Parathyroid adenoma (tissue), 2 donors: ENCODE results near the gene ZNF133.

Experiments used
- H2AFZ ChIP-seq: fragments of 300-600 bp; sonication (generic); one replicate; pipeline ENCODE4 v1.7.0; 2017; ENCODE audit warnings: antibody characterized with exemption, mild to moderate bottlenecking
- H3K27ac ChIP-seq: fragments of 300-600 bp; sonication (generic); one replicate; pipeline ENCODE4 v1.7.0; 2017
- H3K27me3 ChIP-seq: fragments of 300-600 bp; sonication (generic); one replicate; pipeline ENCODE4 v1.7.0; 2017; ENCODE audit warnings: low read length; ENCODE audit not compliant: control insufficient read depth, insufficient read depth
- H3K36me3 ChIP-seq: fragments of 300-600 bp; sonication (generic); one replicate; pipeline ENCODE4 v1.7.0; 2017; ENCODE audit warnings: low read length; ENCODE audit not compliant: control insufficient read depth, insufficient read depth
- H3K4me1 ChIP-seq: fragments of 300-600 bp; sonication (generic); one replicate; pipeline ENCODE4 v1.7.0; 2017; ENCODE audit warnings: control low read depth
- H3K4me2 ChIP-seq: fragments of 300-600 bp; sonication (generic); one replicate; pipeline ENCODE4 v1.7.0; 2017; ENCODE audit warnings: low read length
- H3K4me3 ChIP-seq: fragments of 300-600 bp; sonication (generic); one replicate; pipeline ENCODE4 v1.7.0; 2017; ENCODE audit warnings: low read depth, low read length
- H3K79me2 ChIP-seq: fragments of 300-600 bp; sonication (generic); one replicate; pipeline ENCODE4 v1.7.0; 2017; ENCODE audit warnings: control low read depth
- H3K9ac ChIP-seq: fragments of 300-600 bp; sonication (generic); one replicate; pipeline ENCODE4 v1.7.0; 2017; ENCODE audit warnings: mild to moderate bottlenecking
- H3K9me3 ChIP-seq: fragments of 300-600 bp; sonication (generic); one replicate; pipeline ENCODE4 v1.7.0; 2017; ENCODE audit warnings: low read length; ENCODE audit not compliant: control insufficient read depth
- TF ChIP-seq, protein P1 (sequence below): fragments of 300-600 bp; sonication (generic); IDR thresholded peaks from one replicate; pipeline ENCODE4 v1.7.0; 2017; ENCODE audit warnings: antibody characterized with exemption, mild to moderate bottlenecking
- donor health status: primary hyperparathyroidism.

Gene ZNF133

DNA sequence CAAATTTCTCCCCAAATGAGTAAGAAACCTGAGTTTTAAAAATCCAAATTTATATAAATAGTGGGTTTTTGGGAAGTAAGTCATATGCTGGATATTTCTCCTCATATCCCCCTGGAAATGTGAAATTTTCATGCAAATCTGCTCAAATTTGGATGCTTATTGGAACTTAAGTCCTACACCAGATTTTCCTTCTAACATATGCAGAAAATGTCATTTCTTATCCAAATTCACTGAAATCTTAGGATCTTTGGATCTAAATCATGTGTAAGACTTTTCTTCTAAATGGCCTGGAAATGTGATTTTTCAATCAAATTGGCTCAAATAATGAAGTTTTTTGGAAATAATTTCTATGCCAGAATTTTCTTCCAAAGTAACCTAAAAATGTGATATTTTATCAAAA is 33.0 kb downstream of the ZNF133 start:
- Histone ChIP-seq H3K79me2 (no peaks in the 10 kb centered on the region), H3K4me2 (no peak overlapping the region), H3K4me1 (no peaks in the 10 kb centered on the region), H2AFZ (no peak overlapping the region), H3K9ac (no peak overlapping the region), H3K4me3 (no peak overlapping the region), H3K36me3 (no peaks in the 10 kb centered on the region), H3K27me3 (no peaks in the 10 kb centered on the region), H3K9me3 (no peaks in the 10 kb centered on the region), H3K27ac (no peak overlapping the region)
- TF ChIP-seq, protein P1, sequence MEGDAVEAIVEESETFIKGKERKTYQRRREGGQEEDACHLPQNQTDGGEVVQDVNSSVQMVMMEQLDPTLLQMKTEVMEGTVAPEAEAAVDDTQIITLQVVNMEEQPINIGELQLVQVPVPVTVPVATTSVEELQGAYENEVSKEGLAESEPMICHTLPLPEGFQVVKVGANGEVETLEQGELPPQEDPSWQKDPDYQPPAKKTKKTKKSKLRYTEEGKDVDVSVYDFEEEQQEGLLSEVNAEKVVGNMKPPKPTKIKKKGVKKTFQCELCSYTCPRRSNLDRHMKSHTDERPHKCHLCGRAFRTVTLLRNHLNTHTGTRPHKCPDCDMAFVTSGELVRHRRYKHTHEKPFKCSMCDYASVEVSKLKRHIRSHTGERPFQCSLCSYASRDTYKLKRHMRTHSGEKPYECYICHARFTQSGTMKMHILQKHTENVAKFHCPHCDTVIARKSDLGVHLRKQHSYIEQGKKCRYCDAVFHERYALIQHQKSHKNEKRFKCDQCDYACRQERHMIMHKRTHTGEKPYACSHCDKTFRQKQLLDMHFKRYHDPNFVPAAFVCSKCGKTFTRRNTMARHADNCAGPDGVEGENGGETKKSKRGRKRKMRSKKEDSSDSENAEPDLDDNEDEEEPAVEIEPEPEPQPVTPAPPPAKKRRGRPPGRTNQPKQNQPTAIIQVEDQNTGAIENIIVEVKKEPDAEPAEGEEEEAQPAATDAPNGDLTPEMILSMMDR, result no peak

DNA sequence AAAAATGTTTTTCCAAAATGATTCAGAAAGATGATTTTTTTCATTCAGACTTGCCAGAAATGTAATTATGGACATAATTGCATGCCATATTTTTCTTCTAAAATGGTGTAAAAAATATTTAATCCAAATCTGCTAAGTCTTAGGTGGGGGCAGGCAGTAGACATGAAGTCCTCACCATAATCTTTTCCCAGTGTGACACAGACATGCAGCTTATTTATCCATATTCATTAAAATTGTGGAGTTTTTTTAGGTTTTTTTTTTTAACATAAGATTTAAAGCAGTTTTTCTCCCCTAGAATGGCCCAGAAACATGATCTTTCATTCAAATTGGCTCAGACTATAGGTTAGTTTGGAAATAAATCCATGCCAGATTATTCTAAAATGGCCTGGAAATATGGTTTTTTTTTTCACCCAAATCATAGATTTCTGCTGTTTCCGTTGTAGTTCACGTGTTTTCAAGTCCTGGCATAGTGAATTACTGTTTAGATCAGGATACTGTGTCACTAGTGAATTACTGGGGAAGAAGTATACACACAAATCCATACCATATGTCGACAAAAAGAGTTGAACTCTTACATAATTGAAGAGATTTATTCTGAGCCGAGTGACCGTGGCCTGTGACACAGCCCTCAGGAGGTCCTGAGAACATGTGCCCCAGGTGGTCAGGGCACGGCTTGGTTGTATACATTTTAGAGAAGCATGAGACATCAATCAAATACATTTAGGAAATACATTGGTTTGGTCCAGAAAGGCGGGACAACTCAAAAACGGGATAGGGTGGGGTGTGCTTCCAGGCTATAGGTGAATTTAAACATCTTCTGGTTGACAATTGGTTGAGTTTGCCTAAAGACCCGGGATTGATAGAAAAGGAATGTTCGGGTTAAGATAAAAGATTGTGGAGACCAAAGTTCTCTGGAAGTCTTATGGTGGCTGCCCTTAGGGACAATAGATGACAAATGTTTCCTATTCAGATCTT is 33.9 kb downstream of the ZNF133 start:
- no peak overlapping the region for H3K9ac ChIP-seq
- H3K4me3 ChIP-seq, result no peak overlapping the region
- H3K27ac ChIP-seq, result no peak overlapping the region
- no peak overlapping the region for H2AFZ ChIP-seq
- no peaks in the 10 kb centered on the region for H3K9me3 ChIP-seq
- H3K79me2 ChIP-seq, result no peaks in the 10 kb centered on the region
- TF ChIP-seq, protein P1, result no peak
- no peaks in the 10 kb centered on the region for H3K4me1 ChIP-seq
- H3K4me2 ChIP-seq, result no peak overlapping the region
- no peaks in the 10 kb centered on the region for H3K36me3 ChIP-seq
- H3K27me3 ChIP-seq, result no peaks in the 10 kb centered on the region

DNA sequence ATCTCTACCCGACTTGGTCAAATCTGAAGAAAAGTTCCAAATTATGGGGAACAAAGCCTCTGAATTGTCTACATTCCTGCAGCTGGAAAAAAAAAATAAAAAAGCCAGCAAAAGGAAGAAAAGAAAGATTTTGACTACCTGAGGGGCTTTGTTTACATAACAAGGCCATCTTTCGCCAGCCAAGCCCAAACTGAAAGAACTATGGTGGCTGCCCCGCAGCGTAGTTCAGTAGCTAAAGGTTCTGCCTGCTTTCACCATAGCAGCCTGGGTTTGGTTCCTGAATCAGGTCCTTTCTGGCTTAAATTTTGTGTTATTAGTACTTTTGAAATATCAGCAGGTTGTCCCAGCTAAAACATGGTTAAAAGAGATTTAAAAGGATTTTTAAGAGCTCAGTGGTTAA is 35.4 kb downstream of the ZNF133 start:
- Histone ChIP-seq H3K9ac (no peak overlapping the region), H3K9me3 (no peaks in the 10 kb centered on the region)

DNA sequence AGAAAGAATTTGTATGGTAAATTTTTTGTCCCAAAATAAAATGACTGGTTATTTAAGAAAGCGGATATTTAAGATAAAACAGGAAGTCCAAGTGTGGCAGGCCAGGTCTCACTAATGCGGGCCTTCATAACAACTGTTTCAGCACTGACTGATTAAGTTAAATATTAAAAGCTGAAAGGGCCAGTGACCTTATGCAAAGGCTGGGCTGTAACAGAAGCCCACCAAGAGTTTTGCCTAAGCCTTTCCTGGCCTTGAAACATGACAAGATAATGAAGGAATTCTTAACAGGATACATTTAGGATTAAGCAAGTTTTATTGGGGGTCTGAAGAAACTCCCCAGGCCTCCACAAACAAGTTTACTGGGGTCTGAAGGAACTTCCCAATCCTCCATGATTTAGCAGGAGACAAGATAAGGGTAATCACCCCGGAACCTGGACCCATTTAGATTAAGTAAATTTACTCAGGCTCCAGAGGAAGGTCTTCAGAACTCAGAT is 36.3 kb downstream of the ZNF133 start:
- Histone ChIP-seq H3K4me1 (no peaks in the 10 kb centered on the region), H3K4me2 (no peak overlapping the region), H3K27me3 (no peaks in the 10 kb centered on the region), H3K4me3 (no peak overlapping the region), H3K9me3 (no peaks in the 10 kb centered on the region), H3K9ac (no peak overlapping the region), H3K36me3 (no peaks in the 10 kb centered on the region), H3K27ac (no peak overlapping the region), H2AFZ (no peak overlapping the region), H3K79me2 (no peaks in the 10 kb centered on the region)
- TF ChIP-seq, protein P1, result no peak

More for the DNA sequence above, 35.4 kb downstream of the ZNF133 start:
- Histone ChIP-seq H3K4me2 (no peak overlapping the region), H3K27ac (no peak overlapping the region), H3K4me3 (no peak overlapping the region), H3K79me2 (no peaks in the 10 kb centered on the region), H2AFZ (no peak overlapping the region), H3K27me3 (no peaks in the 10 kb centered on the region), H3K36me3 (no peaks in the 10 kb centered on the region), H3K4me1 (no peaks in the 10 kb centered on the region)
- TF ChIP-seq, protein P1, result no peak
